GM18519 (cell line): Measurements from ENCODE around the gene GOLGA5.

Experiments
- ATAC-seq: cut with Tn5 transposase; IDR thresholded peaks from one replicate; pipeline ENCODE4 v1.9.1; 2021; ENCODE audit warnings: mild to moderate bottlenecking, moderate library complexity; ENCODE audit not compliant: unreplicated experiment, low FRiP score

The GOLGA5 gene

DNA sequence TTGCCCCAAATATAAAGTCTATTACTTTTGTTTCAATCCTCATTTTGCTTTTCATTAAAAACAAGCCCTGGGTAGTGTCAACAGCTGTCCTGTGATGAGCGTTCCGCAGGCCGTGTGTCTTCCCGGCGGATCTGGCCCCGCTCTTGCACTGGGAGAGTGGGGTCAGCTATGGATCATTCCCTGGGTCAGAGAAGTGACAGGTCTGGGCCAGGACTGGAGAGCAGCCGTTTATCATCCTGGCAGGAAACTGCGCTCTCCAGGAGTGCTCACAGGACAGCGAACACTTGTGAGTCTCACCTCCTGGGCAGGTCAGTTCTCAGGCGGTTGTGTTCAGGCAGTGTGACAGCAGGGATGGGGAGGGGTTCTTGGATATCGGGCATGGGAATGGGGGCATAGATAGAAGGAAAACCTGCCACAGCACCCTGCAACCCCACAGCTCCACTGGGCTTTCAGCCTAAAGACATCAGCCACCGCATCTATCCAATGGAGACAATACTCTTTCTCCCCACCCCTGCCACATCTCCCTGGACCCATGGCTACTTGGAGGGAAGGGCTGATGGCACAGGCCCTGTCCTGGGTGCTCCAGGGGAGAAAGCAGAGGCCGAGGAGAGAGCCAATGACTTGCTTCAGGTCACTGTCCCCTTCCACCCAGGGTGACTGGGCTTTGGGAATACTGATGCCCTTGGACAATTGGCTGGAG lies 81.0 kb downstream of the GOLGA5 start:
- no peak for ATAC-seq

DNA sequence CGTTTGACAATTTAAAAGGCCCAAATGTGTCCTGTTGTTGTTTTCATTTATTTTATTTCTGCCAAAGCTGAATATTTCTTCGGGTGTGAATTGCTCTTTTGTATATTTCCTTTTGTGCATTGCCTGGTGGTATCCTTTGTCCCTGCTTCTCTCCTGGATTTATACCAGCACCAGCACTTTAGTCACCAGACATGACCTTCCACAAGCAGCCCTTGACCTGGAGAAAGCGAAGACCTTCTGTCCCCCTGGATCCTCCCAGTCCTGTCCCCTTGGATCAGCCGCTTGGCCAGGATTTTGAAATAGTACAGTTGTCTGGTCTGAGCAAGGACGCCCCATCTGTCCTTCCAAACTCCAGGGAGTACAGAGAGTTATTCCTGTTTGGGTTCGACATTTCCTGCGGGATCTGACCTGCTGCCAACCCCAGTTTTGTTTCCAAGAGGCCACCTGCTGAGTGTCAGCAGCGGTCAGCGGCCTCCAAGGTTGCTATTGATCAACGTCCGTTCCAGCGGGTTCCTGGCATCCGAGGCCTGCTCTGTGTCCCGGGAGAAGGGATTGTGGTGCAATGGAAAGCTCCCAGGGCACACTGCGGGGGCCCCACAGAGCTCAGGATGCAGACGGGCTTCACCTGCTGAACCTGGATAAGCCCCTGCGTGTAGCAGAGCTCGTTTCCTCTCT lies 83.8 kb downstream of the GOLGA5 start:
- ATAC-seq, result no peak

DNA sequence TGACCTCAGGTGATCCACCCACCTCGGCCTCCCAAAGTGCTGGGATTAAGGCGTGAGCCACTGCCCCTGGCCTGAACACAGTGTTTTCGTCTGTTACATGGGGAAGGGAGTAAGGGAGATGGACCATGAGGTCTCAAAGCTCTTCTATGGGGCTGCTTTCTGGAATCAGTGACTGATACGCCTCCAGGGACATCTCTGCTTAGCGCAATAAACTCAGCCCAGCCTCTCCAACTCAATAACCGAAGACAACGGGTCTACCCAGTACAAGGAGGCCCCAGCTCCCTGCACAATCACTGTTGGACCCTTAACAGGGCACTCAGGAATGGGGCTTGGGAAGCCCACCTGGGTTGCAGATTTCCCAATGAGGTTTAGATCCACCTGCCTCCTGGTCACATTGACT lies 86.2 kb downstream of the GOLGA5 start:
- no peak for ATAC-seq

DNA sequence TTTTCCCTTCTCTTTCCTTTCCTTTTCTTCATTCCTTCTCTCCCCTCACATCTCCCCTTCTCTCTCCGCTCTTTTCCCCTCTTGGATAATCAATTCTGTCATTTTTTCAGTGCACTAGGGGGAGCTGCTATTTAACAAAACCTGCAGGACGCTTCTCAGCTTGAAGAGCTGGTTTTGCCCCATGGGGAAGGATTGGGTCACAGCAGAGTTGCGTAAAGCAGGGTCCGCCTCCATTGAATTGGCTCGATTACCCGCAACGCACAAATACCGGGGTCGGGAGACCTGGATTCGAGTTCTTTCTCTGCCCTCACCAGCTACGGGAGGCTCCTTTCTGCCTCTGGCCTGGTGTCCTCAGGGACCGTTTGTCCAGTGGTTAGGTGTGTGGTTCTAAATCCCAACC lies 86.7 kb downstream of the GOLGA5 start:
- ATAC-seq, result no peak

DNA sequence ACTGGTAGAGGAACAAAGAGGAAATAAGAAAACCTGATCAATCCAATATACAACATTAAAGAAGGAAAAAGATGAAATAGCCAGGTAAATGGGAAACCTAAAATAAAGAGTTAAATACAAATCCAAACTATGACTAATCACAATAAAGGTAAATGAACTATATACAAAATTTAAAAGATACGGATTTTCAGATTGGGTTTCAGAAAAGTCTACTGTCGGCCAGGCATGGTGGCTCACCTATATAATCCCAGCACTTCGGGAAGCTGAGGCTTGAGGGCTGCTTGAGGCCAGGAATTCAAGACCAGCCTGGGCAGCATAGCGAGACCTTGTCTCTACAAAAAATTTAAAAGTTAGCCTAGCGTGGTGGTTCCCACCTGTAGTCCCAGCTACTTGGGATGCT lies 89.0 kb downstream of the GOLGA5 start:
- no peak for ATAC-seq

DNA sequence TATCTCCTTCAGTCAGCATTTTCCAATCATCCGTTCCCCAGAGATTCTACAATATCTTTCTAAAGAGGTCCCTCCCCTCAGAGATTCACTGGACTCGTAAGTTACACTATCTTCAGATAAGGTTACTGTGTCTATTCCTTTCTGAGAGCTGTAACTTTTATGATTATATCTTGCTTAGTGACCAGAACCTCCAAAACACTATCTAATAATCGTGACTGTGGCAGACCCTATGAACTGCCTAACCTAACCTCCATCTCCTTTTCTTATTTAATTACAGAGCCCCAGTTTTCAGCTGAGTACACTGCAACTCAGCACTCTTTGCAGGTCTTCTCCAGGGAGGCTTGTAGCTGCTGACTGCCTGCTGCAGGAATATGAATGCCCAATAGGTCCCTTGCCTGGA lies 90.3 kb downstream of the GOLGA5 start:
- no peak for ATAC-seq

DNA sequence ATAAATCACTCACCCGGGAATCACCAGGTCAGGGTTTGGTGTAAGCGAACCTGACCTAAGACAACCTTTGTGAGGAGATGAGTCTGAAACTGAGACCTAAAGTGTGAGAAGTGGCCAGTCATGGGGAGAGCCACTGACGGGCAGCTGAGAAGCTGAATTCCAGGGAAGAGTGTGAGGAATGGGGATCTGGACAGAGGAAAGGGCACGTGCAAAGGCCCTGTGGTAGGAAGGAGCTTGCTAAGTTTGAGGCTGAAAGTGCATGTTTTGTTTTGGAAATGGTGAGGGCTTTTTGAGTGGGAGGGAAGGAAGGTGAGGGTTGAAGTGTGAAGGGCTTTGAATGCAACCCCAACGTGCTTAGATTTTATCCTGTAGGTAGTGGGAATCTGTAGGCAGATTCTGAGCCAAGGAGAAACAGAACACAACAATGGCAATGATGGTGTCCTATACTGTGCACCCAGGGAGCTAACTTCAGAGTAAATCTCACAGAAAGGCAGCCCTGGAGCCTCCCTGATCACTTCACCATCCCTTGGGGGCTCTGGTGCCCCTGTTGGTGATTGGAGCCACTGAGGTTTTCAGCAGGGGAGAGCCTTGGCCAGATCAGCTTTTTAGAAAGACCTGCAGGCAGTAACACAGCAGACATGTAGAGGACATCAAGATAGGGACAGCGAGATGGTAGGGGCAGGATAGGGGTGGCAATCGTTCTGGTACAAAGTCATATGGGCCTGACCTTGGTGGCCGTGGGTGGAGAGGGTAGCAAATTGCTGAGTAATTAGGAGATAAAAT lies 91.4 kb downstream of the GOLGA5 start:
- ATAC-seq, result no peak

DNA sequence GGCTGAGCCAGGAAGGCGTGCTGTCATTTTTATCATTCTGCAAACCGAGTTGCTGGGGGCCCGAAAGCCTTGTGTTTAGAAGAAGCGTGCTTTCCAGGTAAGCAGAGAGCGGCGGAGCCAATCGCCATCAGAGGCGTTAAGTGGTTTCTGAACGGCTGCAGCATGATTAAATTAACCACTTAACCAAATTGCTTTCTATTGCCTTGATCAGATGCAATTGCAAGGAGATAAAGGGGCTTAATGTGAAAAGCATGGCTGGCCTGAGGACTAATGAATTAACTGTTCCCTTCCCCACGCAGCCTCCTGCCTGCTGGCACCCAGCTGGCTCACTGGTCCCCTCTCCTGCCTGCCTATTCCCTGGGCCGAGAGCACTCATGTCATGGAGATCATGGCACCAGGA lies 92.2 kb downstream of the GOLGA5 start:
- ATAC-seq, result no peak

DNA sequence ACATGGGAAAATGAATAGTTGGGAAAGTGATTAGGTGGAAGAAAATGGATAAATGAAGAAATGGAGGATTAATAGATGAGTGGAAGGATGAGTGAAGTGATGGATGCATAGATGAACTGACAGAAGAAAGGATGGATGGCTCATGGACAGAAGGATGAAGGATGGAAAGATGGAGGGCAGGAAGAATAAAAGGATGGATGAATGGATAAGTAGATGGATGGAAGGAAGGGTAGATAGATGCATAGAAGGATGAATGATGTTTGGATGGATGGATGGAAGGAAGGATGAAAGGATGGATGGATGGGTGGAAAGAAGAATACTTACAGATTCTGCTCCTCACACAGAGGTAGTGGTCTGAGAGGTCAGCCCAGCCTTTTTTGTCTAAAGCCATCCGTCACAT lies 93.1 kb downstream of the GOLGA5 start:
- ATAC-seq, result no peak

DNA sequence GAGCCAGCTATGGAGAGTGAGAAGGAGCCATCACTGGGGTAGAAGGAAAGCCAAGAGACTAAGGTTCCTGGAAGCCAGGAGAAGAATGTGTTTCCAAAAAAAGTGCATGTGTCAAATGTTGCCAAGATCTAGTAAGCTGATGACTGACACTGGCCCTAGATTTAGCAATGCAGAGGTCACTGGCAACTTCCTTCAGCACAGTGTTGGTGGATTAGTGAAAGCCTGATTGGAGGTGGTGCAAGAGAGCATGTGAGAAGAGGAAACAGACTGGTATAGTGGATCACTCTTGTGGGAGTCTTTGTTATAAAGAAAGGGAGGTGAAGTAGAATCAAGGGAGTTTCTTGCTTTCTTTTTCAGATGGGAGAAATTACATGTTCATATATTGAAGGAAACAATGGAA lies 94.8 kb downstream of the GOLGA5 start:
- ATAC-seq, result no peak
